Vagina (tissue), 2 donors: ENCODE data around the gene METTL23.

Source experiments
- POLR2A ChIP-seq, 2 donors: fragments of 450-650 bp; IDR thresholded peaks; one replicate each; pipeline ENCODE4 v1.6.1; 2017; ENCODE audit warnings: antibody characterized with exemption in 2 of 2, mild to moderate bottlenecking in 2 of 2, moderate library complexity in 2 of 2
- POLR2AphosphoS5 ChIP-seq, 2 donors: sonication (generic); formaldehyde crosslinking; IDR thresholded peaks; one replicate each; pipeline ENCODE4 v1.9.0; 2017; ENCODE audit warnings: antibody characterized with exemption in 2 of 2, mild to moderate bottlenecking in 2 of 2, low read depth in 1 of 2; ENCODE audit not compliant: insufficient read depth in 1 of 2
- TF ChIP-seq, protein P1 (sequence below), 3 experiments: fragments of 450-650 bp in 2 of 3; fragments of 200-600 bp in 1 of 3; sonication (generic) in 1 of 3; IDR thresholded peaks; one replicate each; pipeline ENCODE4 v1.5.1; 2017 to 2019; ENCODE audit warnings: antibody characterized with exemption in 3 of 3, mild to moderate bottlenecking in 2 of 3, moderate library complexity in 2 of 3

DNA sequence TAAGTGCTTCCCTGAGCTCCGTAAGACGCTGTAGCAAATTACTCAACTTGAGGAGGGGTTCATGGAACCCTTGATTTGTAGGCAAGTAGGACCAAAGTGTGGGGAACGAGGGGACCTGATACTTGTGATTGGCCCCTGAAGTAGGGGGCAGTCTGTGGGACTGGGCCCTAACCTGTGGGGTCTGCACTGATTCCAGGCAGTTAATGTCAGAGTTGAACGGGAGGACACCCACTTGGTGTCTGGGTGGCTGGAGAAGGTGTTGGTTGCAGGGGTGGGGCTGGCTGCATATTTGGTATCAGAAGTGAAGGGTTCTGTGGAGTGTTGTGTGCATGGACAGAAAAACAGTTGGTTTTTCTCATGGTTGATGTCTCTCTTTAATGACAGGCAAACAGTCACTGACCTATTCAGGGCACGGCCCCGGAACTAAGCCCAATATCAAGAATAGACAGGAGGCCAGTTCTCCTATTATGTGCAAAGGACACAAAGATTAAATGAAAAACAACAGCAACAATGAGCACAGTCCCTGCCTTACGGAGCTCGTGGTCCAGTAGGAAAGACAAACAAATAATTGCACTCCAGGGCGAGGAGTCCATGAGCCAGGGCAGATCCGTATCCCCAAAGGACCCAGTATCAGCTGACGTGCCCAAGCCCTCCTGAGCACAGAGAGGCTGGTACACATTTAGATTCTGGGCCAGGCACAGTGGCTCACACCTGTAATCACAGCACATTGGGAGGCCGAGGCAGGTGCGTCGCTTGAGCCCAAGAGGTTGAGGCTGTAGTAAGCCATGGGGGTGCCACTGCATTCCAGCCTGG lies 35.1 kb upstream of the METTL23 start:
- no peak for TF ChIP-seq POLR2AphosphoS5 (IDR thresholded peaks at IDR 0.05; ENCODE audit: insufficient read depth in 1 of 2, low read depth in 1 of 2)
- TF ChIP-seq, protein P1, sequence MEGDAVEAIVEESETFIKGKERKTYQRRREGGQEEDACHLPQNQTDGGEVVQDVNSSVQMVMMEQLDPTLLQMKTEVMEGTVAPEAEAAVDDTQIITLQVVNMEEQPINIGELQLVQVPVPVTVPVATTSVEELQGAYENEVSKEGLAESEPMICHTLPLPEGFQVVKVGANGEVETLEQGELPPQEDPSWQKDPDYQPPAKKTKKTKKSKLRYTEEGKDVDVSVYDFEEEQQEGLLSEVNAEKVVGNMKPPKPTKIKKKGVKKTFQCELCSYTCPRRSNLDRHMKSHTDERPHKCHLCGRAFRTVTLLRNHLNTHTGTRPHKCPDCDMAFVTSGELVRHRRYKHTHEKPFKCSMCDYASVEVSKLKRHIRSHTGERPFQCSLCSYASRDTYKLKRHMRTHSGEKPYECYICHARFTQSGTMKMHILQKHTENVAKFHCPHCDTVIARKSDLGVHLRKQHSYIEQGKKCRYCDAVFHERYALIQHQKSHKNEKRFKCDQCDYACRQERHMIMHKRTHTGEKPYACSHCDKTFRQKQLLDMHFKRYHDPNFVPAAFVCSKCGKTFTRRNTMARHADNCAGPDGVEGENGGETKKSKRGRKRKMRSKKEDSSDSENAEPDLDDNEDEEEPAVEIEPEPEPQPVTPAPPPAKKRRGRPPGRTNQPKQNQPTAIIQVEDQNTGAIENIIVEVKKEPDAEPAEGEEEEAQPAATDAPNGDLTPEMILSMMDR (IDR thresholded peaks at IDR 0.05), result no peak
- no peak for TF ChIP-seq POLR2A (IDR thresholded peaks at IDR 0.05)
